ENCODE measurements around the gene NUDT12. TPM values are rescaled to one million over a fixed set of nuclear protein-coding genes. Genes with fewer than 3 reads are reported as not detected.

The NUDT12 gene
- polyA plus RNA-seq, 4 donors: 24.8 to 33.7 (median 31.7) TPM

DNA sequence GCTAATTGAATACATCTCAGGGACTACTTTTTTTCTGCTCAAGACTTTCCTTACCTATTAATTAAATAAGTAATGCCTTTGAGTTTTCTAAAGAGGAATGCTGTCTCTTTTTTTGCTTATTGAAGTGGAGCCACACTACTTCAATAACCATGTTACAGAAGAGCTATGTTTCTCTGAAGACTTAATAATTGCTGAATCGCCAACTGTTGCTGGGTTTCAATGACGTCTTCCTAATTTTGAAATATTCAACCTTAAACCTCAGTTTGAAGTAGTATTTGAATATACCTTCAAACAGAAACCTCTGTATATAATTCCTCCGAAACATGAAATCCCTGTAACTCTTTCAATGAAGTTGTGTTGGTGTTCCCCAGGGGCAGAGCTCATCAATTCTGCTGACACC is 21.0 kb downstream of the NUDT12 start:
- no peak for DNase-seq (ENCODE audit: low read depth in 4 of 4, low spot score in 2 of 4)

DNA sequence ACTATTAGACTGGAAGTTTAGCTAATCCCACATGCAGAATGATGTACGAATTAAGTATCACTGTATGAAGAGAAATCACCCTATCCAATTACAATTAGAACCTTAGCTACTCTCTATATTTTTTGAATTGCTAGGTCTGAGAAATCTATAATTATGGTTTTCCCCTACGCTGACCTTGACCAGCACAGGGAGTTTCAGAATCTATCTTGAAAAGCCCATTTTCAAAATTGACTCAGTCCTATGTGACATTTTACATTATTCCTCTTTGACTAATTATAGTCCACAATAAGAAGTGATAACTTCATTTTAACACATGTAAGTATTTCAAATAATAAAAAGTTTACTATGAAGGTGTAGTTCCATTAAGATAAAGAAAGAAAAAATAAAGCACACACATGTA is 21.5 kb downstream of the NUDT12 start:
- no peak for DNase-seq (ENCODE audit: low read depth in 4 of 4, low spot score in 2 of 4)

DNA sequence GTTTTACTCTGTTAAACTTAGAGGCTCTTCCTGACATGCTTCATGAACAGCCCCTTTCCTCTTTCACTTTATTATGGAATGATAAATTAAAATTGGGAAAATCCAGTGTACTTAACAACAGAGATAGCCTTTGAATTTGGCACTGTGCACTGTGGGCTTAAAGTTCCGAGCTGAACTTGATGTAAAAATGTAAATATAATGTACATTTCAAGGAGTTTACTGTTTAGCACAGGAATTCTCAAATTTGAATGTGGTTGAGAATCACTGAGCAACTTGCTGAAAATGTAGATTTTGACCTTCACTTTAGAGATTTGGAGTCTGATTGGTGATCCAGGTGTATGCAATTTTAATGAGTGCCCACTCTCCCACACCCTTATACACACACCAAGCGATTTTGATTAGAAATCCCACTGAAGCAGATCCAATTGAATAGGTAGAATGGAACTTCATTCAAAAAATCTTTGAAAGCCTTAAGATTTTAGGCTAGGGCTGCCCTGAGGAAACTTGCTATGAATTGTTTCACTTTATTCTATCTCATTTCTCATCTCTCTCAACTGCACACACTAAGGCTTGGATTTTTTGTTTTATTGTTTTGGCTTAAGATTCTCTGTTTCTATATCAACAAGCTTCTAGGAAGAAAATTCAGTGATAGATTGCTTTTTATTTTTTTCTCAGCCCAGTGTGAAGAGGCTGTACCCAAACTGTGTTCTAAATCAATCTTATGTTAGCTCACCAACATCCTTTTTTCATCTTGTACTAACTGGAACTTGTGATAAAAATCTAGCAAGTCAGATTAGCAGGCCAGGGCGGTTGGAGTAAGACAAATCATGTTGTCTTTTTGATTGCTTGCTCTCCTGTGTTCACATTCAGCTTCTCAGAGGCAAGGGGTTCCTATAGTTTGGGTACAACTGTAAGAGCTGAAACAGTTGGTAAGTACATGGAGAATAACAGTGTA is 22.9 kb downstream of the NUDT12 start:
- DNase-seq (ENCODE audit: low read depth in 4 of 4, low spot score in 2 of 4): no peak

DNA sequence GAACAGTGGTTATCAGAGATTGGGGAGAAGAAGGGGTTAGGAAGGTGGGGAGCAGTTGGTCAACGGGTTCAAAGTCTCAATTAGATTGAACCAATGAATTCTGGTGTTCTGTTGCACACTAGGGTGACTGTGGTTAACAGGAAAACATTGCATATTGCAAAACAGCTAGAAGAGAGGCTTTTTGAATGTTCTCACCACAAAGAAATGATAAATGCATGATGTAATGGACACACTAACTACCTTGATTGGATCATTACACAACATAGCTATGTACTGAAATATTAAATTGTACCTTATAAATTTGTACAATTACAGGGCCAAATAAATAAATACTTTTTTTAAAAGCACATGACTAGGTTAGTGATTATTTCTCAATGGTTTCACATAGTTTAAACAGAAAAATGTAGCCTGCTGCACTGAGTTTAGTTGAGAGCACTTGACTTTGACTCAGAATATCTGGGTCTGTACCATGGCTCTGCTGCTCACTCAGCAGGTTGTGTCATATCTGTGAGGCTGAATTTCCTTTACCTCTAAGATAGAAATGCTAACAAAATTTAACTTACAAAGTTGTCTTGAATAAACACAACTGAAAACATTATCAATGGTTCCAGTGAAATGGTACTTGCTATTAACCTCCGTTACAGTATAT is 30.4 kb downstream of the NUDT12 start:
- no peak for DNase-seq (ENCODE audit: low read depth in 4 of 4, low spot score in 2 of 4)

DNA sequence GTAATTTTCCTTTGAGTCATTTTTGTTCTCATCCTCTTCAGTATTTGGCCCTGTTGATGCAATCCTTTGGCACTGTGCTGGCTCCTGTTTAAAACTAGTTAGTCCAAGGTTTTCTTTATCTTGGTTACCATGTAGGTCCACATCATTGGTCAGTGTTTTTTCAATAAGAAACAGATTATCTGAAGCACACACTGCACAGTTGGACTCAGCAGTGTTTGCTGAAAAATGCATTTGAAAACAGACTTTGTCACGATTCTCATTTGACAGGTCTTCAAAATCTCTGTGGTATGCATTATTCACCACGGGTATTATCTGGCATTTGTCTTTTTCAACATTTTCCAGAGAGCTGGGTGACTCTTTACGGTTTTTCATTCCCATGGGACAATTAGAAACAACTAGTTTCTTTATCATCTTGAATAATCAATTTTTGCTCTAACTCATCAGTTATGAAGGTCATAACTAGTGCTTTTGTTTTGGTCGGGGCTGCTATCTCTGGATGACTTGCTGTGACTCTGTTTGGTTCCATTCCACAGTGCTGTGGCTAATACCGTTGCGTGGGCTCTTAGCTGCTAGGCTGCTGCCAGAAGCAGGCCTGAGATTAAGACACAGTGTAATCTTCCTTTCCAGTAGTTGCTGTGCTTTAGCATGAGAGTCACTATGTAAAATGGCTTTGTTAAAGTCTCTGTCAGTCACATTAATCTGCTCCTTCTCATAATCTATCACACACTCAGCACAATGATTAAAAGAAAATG is 36.2 kb downstream of the NUDT12 start:
- DNase-seq (ENCODE audit: low read depth in 4 of 4, low spot score in 2 of 4): no peak

DNA sequence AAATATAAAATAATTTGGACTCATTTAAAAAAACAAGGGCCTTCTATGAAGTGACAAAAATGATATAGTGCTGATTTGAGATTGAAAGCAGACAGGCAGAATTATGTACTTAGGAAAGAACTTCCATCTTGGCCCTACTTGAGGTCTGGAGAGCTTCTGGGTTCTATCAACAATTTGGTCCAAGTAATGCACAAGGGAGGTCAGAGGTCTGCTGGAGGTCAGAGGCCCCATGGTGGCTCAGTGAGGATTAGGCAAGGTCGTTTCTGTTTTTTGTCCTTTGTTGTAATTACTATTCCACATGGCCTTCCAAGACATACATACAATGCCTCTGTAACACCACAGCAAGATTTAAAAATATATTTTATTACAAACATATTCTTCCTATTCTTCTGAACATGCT is 37.2 kb downstream of the NUDT12 start:
- DNase-seq (ENCODE audit: low read depth in 4 of 4, low spot score in 2 of 4): no peak

DNA sequence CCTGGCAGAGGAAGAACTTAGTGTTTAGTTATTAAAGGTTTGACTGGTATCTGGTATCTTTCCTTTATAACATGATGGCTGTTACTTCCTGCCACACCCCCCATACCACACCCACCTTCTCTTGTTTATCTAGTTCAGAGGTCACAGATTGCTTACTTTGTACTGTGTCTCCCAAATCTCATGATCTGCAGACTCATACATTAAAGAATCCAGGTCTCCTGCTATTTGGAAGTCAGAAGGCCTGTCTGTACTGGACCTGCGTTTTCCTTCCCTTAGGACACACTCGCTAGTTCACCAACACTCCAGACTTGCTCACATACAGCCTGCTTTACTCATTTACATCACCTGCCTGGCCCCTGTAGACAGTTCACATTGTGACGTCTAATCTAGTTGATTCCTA is 39.3 kb downstream of the NUDT12 start:
- DNase-seq (ENCODE audit: low read depth in 4 of 4, low spot score in 2 of 4): no peak

DNA sequence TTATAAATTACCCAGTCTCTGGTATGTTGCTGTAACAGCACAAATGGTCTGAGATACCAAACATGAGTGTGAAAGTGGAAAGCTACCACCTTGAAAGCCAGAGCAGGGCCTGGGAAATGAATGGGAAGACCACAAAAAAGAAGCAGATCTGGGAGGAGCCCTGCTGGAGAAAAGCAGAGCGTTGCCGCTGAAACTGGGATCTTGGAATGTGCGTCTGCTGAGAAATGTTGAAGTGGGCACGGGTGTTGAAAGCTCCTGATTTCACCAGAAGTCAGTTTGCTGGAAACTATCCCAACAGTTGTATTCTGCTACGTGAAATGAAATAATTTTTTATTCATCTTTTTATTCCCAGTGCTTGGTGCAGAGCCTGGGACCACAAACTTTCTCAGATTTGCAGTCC is 40.0 kb downstream of the NUDT12 start:
- no peak for DNase-seq (ENCODE audit: low read depth in 4 of 4, low spot score in 2 of 4)

DNA sequence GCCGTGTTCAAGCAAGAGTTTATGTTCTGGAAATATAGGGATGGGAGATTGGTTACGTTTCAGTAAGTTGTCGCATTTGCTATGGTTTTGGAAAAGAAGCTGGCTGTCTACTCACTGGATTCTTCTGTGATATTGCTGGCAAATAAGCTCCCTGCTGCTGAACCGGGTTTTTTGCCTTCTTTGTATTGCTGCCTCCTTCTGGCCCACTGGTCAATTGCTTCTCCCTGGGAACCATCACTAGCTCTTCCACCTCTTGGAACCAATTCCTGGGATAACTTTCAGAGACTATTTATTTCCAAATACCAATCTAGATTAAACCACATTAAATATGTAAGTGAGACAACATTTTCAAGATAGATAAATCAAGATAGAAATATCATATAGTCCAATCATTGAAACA is 43.0 kb downstream of the NUDT12 start:
- DNase-seq (ENCODE audit: low read depth in 4 of 4, low spot score in 2 of 4): no peak

DNA sequence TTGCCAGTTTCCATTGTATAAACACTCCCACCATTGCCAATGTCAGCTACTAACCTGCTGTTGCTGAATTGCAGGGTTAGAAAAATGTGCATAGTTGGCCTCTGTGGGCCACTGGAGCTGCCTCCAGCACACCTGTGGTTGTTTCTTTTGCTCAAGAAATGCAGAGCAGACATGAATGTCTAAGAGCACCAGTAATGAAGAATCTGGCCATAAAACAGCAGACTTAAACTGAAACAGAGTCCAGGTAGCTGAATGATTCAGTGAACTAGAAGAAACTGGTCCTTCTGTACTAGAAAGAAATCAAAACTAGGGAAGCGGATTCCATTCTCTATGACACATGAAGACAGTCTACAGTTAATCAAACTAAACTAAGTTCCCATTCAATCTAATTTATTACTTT is 48.2 kb downstream of the NUDT12 start:
- DNase-seq (ENCODE audit: low read depth in 4 of 4, low spot score in 2 of 4): no peak

DNA sequence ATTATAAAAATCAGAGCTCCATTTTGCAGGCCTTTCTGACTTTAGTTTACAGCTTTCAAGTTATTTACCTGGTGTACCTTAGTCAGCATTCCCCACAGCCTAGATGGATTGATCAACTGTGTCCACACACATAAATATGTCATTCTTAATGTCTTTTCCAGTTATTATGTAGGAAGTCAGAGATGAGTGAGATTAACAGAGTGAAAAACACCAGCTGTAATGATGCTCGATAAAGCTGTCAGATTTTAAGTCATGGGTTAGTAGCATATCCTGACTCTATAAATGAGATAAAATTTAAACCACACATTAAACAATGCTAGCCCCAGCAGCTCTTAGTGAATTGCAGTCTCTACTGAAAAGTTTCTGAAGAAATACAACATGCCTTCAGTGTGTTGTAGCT is 48.9 kb downstream of the NUDT12 start:
- DNase-seq (ENCODE audit: low read depth in 4 of 4, low spot score in 2 of 4): peak in 1 of 4 donors; percentile 52

DNA sequence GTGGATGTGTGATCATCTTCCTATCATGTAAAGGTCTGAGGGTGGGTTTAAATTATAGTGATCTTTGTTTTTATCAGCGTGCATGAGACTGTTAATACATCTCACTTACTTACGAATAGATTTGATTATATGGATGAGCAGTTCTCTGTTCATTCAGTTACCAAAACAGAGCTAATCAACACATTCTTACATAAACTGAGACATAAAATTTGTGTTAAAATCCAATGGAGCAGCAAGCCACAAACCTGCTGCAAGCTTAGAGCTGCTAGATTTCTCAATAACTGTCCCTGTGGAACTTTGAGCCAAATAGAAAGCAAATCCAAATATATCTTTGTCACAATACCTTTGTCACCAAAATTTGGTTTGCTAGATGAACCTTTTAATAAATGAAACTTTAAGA is 50.1 kb downstream of the NUDT12 start:
- DNase-seq (ENCODE audit: low read depth in 4 of 4, low spot score in 2 of 4): no peak

DNA sequence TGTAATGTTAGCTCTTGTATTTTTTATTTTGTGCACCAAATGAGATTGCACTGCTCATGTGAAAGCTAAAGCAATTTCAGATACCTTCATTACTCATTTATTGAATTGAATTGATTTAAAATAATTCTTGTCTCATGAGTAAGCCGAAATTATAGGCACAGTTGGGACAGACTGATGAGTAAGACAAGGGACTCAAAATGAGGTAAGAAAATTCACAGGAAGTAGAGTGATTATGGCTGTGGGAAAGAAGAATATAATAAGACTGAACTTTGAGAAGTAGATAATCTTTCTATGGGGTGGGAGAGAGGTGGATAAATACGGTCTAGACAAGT is 51.1 kb downstream of the NUDT12 start:
- DNase-seq (ENCODE audit: low read depth in 4 of 4, low spot score in 2 of 4): no peak

DNA sequence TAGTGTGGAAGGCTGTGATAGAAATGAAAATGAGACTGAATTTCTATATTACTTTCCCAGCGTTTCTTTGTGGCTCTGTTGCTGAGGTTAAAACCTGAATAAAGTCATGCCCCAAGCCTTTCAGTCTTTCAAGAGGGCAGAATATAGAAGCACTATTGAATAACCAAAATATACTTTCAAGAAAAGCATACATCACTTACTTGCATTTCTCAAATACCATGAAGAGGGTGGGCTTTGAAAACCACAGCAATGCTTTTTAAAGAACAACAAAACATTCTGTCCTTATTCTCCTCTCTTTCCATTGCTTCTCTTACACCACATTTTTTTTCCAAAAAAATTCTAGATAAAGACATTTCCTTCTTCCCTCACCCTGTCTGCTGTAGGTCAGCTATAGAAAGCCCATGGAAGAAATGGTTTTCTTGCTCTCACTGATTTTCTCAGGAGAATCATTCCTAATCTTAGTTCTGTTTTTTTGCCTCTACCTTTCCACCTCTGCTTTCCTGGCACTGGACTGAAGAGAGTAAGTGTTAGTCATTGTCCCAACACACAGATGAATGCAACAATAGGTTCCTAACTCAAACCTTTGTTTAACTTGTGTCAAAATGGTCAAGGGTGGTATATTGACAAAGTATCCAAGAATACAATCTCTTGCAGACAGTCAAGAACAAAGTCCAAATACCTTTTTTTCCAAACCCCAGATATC is 51.6 kb downstream of the NUDT12 start:
- no peak for DNase-seq (ENCODE audit: low read depth in 4 of 4, low spot score in 2 of 4)

DNA sequence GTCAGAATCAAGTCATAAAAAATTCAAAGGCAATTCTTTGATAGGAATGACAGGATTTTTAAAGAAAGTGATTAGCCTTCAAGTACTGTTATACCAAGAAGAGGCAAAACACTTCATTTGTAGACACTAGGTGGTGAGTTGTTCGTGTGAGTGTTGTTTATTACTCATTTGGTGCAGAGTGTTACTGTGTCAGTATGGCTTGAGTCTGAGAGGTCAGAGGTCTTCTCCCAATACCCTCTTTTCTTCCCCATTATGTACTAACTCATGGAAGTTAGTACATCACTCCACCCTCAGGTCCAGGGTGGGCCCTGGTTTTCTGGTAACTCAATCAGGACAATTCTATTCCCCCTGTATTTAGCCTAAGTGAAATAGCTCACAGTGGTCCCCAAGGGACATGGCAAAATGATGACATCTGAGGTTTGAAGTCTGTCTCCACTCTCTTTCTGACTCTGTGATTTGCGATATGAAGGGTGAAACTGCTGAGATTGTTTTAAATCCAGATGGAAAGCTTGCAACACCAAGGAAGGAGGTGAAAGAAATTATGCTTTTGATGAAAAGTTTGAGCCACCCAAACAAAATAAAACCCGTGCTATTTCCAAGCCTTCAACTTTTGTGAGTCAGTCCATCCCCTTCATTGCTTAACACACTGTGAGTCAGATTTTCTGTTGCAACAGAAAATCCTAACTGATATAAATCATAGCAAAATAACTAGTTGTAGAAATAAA is 56.8 kb downstream of the NUDT12 start:
- no peak for DNase-seq (ENCODE audit: low read depth in 4 of 4, low spot score in 2 of 4)

DNA sequence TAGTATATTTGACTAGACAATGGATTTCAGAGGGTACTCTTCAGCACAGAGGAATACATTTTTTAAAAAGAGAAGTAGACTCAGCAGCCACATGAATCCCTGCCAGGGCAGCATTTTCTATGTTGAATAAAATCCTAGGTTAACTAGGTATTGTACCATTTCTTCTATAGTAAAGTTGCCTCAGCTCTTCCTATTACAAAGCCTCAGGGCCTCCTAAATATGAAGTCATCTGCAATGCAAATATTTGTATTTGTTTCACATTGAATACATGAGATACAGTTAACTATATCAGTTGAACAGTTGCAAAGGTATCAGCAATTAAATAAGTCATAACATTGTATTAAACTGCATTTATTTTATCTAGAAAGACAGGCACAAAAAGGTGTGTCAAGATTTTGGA is 59.5 kb downstream of the NUDT12 start:
- DNase-seq (ENCODE audit: low read depth in 4 of 4, low spot score in 2 of 4): no peak

DNA sequence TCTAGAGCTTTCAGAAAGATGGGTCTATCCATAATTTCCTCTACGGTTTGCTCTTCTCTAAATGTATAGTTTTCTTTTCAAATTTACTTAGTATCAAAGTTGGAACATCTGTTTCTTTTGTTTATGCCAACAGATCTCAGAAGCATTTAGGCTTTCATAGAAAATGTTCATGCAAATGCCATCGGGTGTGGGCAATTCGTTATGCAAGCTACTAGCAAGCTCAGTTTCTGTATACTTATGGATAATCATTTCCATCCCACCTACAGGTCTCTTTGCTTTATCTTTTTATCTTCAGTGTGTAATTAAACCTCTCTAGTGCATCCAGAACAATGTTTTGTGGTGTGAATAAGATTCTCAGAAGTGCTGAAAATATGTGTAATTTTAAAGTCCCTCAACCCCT is 59.9 kb downstream of the NUDT12 start:
- no peak for DNase-seq (ENCODE audit: low read depth in 4 of 4, low spot score in 2 of 4)

Data from left renal cortex interstitium (tissue), 4 donors.